ENCODE data around the gene YIPF6.
"Not testable (repeated sequence)": the region's sequence is repeated elsewhere in the genome, so short reads cannot be mapped to it uniquely, and the experiment has no call there.

Gene YIPF6

DNA sequence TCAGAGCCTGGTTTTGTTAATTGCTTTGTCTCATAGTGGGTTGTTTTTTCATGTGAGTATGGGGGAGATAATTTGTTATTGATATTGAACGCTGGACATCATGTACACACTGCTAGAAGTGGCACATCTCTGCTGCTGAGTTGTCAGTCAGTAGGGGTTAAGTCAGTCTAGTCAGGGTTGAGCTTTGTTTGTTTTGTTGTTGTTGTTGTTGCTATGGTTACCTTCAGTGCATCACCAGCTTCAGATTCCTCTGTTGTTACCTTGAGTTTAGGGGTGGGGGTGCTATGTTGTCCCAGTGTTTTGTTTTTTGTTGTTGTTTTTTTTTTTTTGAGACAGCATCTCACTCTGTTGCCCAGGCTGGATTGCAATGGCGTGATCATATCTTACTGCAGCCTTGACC, 9.9 kb downstream of the YIPF6 start:
- no peak for DNase-seq

GRCh38 chrX:68511255-68511654, 12.4 kb downstream of the YIPF6 start:
- DNase-seq = no peak

DNA sequence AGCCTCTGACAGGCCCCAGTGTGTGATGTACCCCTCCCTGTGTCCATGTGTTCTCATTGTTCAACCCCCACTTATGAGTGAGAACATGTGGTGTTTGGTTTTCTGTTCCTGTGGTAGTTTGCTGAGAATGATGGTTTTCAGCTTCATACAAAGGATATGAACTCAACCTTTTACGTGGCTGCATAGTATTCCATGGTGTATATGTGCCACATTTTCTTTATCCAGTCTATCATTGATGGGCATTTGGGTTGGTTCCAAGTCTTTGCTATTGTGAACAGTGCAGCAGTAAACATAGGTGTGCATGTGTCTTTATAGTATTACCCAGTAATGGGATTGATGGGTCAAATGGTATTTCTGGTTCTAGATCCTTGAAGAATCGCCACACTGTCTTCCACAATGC, 25.8 kb downstream of the YIPF6 start:
- not testable (repeated sequence) for DNase-seq

- DNase-seq = no peak
These were observed 34.1 kb downstream of the YIPF6 start for GRCh38 chrX:68532831-68533533.

- no peak for DNase-seq
These were observed 34.8 kb downstream of the YIPF6 start for GRCh38 chrX:68533656-68534055.

DNA sequence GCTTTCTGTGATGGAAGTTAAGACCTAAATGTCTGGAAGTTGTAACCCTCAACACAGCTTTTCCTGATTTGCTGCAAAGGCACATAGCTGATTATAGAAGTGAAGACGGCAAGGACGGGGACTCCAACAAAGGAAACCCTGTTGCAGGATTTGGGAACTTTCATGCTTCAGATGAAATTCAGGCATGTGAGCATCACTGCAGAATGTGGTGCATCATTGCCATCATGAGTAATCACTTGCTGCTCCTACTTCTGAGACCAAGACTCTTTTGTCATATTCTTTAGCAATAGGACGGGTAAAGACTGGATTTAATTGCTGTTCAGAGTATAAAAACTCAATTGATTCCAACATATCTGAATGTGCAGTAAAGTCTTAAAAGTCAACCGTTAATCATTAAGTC, 35.8 kb downstream of the YIPF6 start:
- no peak for DNase-seq

DNA sequence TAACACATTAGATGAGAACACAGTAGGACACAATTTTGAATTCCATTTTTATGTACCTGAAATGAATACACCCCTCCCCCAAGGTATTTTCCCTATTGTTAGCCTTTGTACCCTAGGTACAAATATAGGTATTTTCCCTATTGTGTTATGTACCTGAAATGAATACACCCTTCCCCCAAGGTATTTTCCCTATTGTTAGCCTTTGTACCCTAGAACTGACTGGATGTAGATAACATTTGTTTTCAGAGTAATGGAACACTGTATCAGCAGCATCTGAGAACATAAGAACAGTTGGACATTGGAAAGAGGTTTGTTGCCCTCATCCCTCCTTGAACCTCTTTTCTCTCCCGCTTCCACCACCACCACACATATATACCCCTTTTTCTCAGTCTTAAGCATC, 37.6 kb downstream of the YIPF6 start:
- DNase-seq = no peak

DNA sequence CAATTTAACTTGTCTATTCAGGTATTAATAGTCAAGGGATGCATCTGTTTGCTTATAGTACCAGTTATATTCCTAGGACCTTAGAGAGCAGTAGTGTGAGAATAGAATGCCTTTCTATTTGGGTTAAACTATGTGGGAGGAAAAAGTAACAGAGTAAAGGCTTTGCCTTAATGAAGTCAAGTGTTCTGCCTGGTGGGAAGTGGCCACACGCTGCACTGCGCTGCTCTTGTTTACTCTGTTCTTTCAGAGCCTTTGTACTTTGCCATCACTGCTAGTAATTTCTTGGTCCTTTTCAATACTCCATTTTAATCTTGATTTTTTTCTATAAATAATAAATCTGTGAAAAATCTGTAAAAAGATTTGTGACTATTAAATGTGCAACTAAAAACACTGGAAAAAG, 38.0 kb downstream of the YIPF6 start:
- DNase-seq = no peak

DNA sequence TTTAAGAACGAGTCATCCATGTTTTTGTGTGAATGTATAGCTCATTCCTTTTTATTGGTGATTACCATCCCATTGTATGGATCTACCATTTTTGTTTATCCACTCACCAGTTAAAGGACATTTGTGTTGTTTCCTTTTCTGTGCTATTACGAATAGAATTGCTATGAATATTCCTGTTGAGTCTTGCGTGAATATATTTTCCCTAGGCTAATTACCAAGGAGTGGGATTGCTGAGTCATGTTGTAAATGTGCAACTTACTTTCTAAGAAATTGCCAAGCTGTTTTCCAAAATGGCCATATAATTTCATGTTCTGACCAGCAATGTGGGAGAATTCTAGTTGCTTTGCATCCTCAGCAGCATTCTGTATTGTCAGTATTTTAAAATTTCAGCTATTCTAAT, 51.3 kb downstream of the YIPF6 start:
- DNase-seq = no peak

DNA sequence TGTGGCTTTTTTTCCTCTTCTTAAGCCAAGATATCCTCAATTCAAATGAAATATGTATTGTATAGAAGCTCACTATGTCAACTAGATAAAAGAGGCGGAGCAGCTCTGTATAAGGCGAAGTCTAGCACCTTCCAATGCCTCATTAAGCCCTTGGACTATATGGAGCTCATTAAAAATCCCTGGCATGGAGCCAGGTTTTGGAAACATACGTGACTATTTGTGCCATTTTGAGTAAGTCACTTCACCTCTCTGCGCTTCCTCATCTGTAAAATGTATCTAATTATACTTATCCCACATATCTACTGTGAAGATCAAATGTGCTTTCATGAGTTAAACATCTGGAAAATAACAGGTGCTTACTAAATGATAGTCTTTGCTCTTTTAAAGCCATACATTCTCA, 57.2 kb downstream of the YIPF6 start:
- no peak for DNase-seq

DNA sequence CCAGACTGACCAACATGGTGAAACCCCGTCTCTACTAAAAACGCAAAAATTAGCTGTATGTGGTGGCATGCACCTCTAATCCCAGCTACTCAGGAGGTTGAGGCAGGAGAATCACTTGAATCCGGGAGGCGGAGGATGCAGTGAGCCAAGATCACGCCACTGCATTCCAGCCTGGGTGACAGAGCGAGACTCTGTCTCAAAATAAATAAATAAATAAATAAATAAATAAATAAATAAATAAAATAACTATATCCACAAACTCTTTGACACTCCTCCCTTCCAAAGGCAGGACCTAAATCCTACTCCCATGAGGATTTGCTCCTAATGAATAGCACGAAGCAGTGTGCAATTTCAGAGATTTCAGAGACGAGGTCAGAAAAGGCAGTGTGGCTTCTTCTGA, 58.3 kb downstream of the YIPF6 start:
- DNase-seq = not testable (repeated sequence)

GRCh38 chrX:68559905-68560304, 61.1 kb downstream of the YIPF6 start:
- DNase-seq = not testable (repeated sequence)

GRCh38 chrX:68568136-68568535, 69.3 kb downstream of the YIPF6 start:
- peak; percentile 27 for DNase-seq

DNA sequence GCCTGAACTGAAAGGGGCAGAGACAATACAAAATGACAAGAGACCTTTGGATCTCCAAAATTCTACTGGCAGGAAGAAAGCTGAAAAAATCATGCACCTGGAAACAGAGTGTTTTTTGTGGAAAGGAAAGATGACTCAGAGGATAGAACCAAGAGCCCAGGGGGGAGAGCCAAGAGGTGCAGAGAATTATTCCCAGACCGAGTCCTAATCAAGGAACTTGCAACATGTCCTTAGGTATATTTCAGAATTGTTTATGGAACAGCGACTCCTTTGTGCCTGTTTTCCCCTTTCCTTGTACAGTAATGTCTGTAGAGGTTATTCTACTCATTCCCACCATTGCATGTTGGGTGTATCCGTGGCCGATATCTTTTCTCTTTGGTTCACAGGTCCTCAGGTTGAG, 71.7 kb downstream of the YIPF6 start:
- DNase-seq = no peak

DNA sequence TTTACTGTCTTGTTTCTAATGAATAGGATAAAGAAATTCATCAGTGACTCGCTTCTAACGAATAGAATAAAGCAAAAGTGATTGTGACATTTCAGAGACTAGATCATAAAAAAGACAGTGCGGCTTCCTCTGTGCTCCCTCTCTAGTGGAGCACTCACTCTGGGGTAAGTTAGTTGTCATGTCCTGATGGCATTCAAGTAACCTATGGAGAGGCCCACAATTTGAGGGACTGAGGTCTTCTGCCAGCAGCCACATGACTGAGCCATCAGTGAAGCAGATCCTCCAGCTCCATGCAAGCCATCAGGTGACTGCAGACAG, 72.4 kb downstream of the YIPF6 start:
- DNase-seq = peak; percentile 2

DNA sequence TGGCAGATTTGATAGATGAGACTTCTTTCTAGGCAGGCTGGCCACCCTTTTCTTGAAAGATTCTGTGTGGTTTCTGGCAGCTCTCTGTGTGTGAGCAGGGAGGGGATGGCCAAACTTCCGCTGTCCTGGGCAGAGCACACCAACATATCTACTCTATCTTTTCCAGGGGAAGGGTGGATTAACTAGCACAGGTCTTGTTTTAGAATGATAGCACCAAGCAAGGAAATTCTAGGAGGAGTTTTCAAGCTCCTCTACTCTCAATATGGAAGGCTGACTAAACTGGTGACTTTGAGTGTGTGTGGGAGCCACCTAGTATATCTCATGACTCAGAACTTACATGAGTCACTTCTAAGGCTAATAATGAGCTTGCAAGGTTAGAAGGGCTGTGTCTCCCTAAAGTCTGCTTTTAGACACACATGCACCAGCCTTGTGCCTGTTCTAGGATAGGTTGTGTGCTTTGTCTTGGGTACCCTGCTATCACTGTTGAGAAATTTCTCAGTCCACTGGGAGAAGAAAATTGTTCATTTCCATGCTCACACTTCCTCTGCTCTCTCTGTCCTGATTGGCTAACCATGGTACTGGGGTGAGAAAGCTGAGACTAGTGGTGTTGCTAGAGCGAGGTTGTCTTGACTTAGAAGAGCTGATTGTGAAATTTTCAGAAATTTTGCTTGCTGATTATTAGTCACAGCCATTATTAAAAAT, 72.9 kb downstream of the YIPF6 start:
- DNase-seq = peak; percentile 2

GRCh38 chrX:68574240-68574639, 75.4 kb downstream of the YIPF6 start:
- DNase-seq = no peak

- no peak for DNase-seq
These were observed 81.0 kb downstream of the YIPF6 start for GRCh38 chrX:68579810-68580209.

- no peak for DNase-seq
These were observed 85.4 kb downstream of the YIPF6 start for GRCh38 chrX:68584221-68584620.

Data from stimulated activated CD4-positive, alpha-beta T cell treated with anti-CD3 and anti-CD28 coated beads, Interleukin-1b, Interleukin-23, amount 100 ng/mL, for 48 hours (primary cell).